NCI-H2029 (cell line): ENCODE data around the gene SPOP.

Experiments used
- DNase-seq: peaks from one replicate; lab custom pipeline; 2025; lab: John Stamatoyannopoulos, UW

The SPOP gene

GRCh38 chr17:49613182-49613800 lies 64.6 kb downstream of the SPOP start:
- no peak for DNase-seq

GRCh38 chr17:49612726-49613125 lies 65.2 kb downstream of the SPOP start:
- DNase-seq, result no peak

DNA sequence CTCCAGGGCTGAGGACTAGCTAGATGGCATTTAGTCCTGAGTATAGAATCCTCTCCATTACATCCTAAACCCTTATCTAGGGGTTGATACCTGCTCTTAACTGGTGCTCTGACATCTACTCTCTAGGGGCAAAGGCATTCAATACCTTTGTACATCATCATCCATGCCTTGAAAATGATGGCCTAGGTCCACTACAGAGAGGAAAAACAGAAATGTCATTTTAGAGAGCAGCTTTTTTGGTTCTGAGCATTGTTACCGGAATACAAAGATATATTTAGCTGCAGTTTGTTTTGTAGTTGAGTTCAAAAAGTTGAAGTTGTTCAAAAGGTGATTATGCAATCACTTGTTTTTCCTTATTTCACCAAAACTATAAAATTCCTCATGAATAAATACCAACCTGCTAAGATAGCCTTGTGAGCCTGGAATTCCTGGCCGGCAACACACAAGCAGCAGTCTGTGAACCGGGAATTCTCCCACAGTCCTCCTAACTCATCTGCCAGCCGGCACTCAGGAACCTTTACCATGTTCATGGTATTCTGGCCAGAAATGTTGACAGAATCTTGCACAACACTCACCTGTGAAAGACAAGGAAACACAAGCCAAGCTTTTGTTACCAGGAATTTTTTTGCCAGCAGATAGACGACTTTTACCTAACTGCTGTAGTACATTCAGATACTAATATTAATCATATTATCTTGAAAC lies 66.9 kb downstream of the SPOP start:
- no peak for DNase-seq

DNA sequence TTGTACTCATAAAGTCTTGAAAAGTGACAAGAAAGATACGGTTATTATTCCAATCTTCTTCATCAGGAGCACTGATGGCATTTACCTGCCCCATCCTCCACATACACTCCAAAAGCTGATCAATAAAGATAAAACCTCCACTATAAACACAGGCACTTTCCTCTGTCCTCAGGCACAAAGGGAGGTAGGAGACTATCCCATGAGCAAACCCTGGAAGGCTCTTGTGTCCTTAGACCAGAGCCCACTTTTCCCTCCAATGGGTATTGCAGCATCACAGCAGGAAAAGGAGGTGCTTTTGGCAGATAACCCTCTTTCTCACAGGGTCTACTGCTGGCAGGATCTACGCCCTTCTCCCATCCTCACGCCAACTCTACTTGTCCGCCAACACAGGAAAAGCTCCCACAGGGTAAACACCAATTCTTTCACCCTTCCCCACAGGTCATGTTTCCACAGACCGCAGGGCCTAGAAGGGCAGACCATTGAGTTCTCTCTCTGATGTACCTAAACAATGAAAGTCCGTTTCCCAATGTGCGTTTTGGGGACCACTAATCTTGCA lies 73.5 kb downstream of the SPOP start:
- no peak for DNase-seq

DNA sequence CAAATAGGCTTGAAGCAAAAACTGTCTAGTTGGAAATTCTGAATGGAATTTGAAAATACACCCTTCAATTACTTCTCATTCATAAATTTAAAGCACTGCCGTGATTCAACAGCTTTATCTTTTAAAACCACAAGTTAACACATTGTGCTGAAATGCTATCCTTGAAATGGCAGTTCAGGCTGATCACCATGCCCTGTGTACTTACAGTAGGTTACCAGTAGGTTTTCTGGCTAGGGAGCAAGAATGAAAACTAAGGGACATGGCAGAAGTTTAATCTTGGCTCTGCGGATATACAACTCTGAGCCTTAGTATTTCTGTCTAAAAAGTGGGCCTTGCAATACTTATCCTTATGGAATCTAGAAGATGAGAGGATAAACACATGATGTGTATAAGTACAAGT lies 74.2 kb downstream of the SPOP start:
- DNase-seq, result no peak

GRCh38 chr17:49603238-49603637 lies 74.7 kb downstream of the SPOP start:
- no peak for DNase-seq

DNA sequence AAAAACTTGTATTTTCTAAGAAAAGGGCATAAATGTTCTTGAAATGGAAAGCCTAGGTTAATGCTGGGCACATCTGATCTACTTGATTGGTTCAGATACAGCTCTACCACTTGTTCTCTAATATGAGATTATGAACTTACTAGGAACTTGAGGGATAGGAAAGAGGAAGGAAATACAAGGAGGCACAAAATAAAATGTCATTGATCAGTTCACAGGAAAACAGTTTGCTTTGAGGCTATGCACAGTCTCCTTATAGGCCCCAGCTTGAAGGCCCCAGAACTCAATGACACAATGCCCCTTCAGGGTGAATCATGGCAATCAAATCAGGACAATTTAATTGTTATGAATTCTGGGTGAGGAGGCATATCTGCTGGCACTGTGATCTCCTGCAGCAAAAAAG lies 75.1 kb downstream of the SPOP start:
- no peak for DNase-seq

GRCh38 chr17:49600949-49601348 lies 76.9 kb downstream of the SPOP start:
- no peak for DNase-seq

GRCh38 chr17:49598918-49599317 lies 79.0 kb downstream of the SPOP start:
- no peak for DNase-seq

DNA sequence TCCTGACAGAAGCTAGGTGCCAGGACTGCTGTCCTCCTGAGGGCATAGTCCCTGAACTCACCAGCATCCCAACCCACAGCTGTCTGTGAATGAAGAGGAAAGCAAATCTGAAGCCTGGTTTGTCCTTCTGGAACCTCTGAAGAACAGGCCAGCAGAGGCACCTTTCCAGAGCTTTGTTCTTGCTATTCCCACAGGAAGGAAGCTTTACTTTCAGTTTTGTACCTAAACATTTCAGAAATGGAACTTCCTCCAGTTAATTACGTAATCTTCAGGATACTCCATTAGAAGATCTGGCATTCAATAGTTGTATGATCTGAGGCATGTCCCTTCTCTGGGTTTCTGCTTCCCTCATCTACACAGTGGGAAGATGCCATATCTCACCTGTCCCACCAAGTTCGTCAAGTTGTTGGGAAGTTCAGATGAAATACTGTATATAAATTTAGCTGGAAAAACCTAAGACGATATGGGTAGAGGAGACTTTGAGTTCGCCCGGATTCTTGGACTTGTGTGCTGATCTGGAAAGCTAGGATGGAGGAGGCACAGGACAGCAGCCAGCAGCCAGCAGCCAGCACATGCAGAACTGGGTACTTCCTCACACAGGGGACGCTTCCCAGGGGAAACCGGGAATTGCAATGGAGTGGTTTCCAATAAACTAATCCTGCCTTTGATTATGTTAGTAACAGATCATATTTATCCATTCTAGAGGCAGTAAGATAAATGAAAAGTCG lies 79.8 kb downstream of the SPOP start:
- no peak for DNase-seq

DNA sequence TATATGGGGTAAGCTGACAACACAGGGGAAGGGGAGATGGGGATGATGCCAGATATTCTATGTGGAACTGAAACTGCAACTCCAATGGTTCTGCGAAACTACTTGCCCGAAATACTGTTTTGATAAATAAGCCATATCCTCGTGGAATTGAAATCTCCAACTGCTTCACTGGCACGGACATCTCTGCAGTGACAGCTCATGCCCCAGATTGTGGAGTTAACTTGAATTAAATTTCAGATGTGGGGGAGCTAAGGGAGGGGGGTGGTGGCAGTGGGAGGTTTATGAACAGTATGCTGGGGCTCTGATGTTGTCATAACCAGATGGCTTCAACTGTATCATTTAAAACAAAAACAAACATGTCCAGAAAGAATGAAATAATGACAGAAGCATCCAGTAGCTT lies 80.5 kb downstream of the SPOP start:
- no peak for DNase-seq

DNA sequence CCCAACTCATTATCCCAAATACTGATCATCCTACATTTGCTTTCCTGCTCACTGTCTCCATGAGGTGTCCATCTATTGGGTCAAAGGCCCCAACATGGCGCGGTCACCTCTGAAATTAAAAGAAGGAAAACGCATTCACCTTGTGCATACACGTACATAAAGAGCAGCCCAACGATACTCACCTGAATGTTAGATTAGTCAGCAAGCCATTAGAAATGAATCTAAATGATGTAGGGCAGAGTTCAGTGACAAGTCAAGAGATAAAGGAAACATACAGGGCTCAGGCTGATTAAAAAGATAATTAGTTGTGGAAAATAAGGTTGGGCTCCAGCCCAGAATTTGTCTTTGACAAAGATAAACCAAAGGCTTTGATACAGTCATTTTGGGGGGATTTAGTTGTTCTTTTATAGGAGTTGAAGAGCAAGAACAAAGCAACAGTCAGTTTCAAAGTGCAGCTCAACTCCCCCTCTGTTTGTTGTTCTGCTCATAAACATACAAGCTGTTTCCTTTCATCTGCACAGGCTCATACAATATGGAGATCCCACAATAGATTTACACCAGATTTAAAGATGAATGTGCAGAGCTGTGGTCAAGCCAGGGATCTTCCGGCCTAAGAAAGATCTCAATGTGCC lies 81.2 kb downstream of the SPOP start:
- no peak for DNase-seq

DNA sequence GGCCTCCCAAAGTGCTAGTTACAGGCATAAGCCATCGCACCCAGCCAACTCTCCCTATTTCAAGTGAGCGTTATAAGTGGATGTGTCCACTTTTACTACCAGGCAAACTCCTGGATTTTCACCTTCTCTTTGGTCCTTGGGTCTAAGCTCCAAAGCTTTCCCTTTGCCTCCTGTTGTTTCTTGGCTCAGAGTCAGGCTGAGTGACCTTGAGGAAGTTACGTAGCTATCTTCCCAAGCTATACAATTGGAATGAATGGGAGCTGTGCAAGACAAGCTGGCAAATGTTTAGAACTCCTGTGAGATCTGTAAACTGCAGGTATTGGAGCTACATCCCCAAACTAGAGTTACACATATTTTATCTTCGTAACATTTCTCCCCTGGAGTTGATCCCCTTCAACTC lies 81.9 kb downstream of the SPOP start:
- DNase-seq, result no peak

DNA sequence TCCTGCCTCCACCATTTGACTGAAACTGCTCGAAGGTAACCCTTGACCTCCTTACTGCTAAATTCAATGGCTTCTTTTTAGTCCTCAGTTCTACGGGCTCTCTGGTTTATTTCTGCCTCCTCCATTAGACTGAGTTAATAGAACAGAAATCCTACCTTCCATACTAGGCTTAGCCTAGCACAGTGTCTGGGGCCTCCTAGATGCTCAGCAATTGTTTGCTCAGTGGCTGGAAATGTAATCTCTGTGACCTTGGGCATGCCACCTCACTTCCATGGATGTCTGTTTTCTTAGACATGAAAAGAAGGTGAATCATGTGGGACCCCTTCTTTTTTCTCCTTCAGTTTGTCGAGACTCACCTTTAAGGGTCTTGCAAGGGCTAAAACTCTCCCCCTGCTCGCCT lies 82.6 kb downstream of the SPOP start:
- no peak for DNase-seq

GRCh38 chr17:49592263-49592662 lies 85.6 kb downstream of the SPOP start:
- DNase-seq, result no peak

DNA sequence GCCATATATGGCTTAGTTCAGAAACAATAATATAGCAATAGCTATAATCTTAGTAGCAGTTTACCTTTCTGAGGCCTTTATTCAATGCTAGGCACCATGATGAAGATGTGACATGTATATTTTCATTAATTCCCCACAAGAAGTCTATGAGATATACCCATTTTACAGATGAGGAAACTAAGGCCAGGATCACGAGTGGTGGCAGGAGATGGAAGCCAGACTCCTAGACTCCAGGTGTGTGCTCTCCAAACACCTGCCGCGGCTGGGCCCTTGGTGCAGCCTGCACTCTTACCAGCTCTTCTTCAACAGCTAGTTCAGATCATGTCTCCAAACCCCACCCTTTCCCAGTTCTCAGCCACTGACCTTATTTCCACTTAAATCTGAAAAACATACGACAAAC lies 87.0 kb downstream of the SPOP start:
- DNase-seq, result no peak

- DNase-seq, result no peak
Measured at GRCh38 chr17:49589577-49589927, 88.3 kb downstream of the SPOP start.

GRCh38 chr17:49588726-49589576 lies 88.9 kb downstream of the SPOP start:
- DNase-seq, result no peak

DNA sequence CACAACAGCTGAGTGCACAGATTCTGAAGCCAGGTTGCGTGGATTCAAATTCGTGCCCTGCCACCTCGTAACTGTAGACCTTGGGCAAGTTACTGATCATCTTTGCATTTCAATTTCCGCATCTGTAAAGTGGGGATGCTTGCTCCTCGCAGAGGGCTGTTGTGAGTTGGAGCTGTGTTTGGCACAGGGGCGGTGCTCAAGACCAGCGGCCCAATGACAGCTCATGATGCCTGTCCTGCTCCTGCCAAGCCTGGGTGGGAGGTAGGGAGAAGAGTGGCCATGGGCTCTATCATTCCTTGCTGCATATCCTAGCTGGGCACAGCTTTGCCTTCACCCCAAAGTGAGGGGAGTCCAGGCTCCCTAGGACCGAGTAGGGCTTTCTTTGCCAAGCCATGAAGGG lies 89.6 kb downstream of the SPOP start:
- DNase-seq, result no peak

DNA sequence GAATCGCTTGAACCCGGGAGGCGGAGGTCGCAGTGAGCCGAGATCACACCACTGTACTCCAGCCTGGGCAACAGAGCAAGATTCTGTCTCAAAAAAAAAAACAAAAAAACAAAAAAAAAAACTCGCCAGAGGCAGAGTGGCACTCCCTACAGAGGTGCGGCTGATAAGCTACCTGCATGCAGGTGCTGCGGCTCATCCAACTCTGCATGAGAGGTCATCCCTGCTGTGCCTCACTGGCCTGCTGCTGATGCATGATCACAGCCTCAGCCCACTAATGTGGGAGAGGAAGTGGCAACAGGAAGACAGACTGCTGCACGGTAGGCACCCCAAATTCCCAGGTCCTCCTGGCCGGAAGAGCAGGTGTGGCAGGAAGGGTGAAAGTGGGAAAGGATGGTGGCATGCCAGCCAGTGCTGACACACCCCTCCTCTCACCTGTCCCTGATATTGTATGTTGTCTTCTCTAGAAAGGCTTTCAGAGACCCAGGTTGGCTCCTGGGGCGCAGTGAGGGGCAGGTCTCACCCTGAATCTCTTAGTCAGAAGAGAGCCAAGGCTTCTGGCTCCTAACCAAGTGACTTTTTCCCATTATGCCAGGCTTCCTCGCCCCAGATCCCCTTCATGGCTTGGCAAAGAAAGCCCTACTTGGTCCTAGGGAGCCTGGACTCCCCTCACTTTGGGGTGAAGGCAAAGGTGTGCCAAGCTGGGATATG lies 90.4 kb downstream of the SPOP start:
- no peak for DNase-seq

GRCh38 chr17:49585422-49586027 lies 92.4 kb downstream of the SPOP start:
- DNase-seq, result no peak
